Progenitor cell of endocrine pancreas (in vitro differentiated cells): ENCODE results near the gene CARMIL3. TPM values are rescaled to one million over a fixed set of nuclear protein-coding genes. Genes with fewer than 3 reads are reported as not detected.
"Not testable (repeated sequence)": the region's sequence is repeated elsewhere in the genome, so short reads cannot be mapped to it uniquely, and the experiment has no call there.

Source experiments
- DNase-seq: peaks from one replicate; pipeline ENCODE4 v3.0.0; 2021; ENCODE audit warnings: low spot score; ENCODE audit not compliant: unreplicated experiment
- H3K27ac Mint-ChIP-seq: 2 replicates; pipeline ENCODE4 v1.8.0; 2021; ENCODE audit warnings: mild to moderate bottlenecking, moderate library complexity, mixed read lengths
- H3K27me3 Mint-ChIP-seq: 2 replicates; pipeline ENCODE4 v1.8.0; 2021; ENCODE audit warnings: mixed read lengths
- H3K36me3 Mint-ChIP-seq: 2 replicates; pipeline ENCODE4 v1.8.0; 2022; ENCODE audit warnings: mixed read lengths; ENCODE audit not compliant: insufficient read depth
- H3K4me1 Mint-ChIP-seq: 2 replicates; pipeline ENCODE4 v1.8.0; 2021; ENCODE audit warnings: low read depth, mixed read lengths
- H3K4me3 Mint-ChIP-seq: 2 replicates; pipeline ENCODE4 v1.8.0; 2021; ENCODE audit warnings: low read depth, mild to moderate bottlenecking, moderate library complexity, mixed read lengths
- H3K9me3 Mint-ChIP-seq: 2 replicates; pipeline ENCODE4 v1.8.0; 2021; ENCODE audit warnings: low read depth, mixed read lengths
- total RNA-seq: library from RNA; stranded (reverse); gene quantifications from 2 replicates; pipeline ENCODE4 v1.2.1, GENCODE V29; 2021
- TF ChIP-seq, protein P1 (sequence below): fragments of 200-600 bp; sonication (generic); IDR thresholded peaks from one replicate; pipeline ENCODE4 v1.5.0; 2021; ENCODE audit warnings: antibody characterized with exemption, mild to moderate bottlenecking; ENCODE audit not compliant: unreplicated experiment

Gene CARMIL3
- total RNA-seq, 1 donor from 2014 or later = 4.9 TPM

DNA sequence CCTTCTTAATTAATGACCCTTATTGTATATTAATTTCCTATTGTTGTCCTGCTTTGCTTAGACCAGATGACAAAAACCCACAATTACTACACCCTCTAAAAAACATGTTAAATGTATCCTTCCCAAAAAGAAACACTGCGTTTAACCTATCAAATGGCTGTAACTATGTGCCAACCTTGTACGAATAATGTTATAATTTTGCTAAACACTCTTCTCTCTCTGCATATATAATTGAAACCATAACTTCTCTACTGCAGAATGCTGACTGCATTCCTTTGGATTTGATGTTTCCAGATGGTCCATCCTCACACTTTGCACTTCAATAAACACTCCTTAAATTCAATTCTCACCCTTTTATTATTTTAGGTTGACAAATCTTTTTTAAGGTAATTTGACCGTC lies 31.3 kb upstream of the CARMIL3 start:
- H3K27me3 Mint-ChIP-seq, H3K36me3 Mint-ChIP-seq, H3K4me3 Mint-ChIP-seq, H3K4me1 Mint-ChIP-seq, H3K27ac Mint-ChIP-seq, DNase-seq: not testable (repeated sequence)
- H3K9me3 Mint-ChIP-seq = peaks cover 46% of the 10 kb centered on the region

DNA sequence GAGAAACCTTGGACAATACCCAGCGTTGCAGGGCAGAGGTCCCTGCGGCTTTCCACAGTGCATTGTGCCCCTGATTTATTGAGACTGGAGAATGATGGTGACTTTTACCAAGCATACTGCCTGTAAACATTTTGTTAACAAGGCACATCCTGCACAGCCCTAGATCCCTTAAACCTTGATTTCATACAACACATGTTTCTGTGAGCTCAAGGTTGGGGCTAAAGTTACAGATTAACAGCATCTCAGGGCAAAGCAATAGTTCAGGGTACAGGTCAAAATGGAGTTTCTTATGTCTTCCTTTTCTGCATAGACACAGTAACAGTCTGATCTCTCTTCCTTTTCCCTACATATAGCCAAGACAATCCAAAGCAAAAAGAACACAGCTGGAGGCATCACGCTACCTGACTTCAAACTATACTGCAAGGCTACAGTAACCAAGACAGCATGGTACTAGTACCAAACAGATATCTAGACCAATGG lies 26.8 kb upstream of the CARMIL3 start:
- H3K27me3 Mint-ChIP-seq, H3K4me1 Mint-ChIP-seq, H3K27ac Mint-ChIP-seq, H3K36me3 Mint-ChIP-seq, DNase-seq, H3K4me3 Mint-ChIP-seq: not testable (repeated sequence)
- H3K9me3 Mint-ChIP-seq = peaks cover 43% of the 10 kb centered on the region

DNA sequence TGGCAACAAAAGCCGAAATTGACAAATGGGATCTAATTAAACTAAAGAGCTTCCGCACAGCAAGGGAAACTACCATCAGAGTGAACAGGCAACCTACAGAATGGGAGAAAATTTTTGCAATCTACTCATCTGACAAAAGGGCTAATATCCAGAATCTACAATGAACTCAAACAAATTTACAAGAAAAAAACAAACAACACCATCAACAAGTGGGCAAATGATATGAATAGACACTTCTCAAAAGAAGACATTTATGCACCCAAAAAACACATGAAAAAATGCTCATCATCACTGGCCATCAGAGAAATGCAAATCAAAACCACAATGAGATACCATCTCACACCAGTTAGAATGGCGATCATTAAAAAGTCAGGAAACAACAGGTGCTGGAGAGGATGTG lies 22.1 kb upstream of the CARMIL3 start:
- H3K36me3 Mint-ChIP-seq, H3K27ac Mint-ChIP-seq, H3K27me3 Mint-ChIP-seq, H3K4me3 Mint-ChIP-seq, H3K4me1 Mint-ChIP-seq, DNase-seq: not testable (repeated sequence)
- peaks cover 37% of the 10 kb centered on the region for H3K9me3 Mint-ChIP-seq

DNA sequence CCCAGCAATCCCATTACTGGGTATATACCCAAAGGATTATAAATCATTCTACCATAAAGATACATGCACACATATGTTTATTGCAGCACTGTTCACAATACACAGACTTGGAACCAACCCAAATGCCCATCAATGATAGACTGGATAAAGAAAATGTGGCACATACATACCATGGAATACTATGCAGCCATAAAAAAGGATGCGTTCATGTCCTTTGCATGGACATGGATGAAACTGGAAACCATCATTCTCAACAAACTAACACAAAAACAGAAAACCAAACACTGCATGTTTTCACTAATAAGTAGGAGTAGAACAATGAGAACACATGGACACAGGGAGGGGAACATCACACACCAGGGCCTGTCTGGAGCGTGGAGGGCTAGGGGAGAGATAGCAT lies 20.5 kb upstream of the CARMIL3 start:
- not testable (repeated sequence) for H3K27me3 Mint-ChIP-seq, H3K27ac Mint-ChIP-seq, H3K4me3 Mint-ChIP-seq, H3K4me1 Mint-ChIP-seq, H3K36me3 Mint-ChIP-seq, DNase-seq
- H3K9me3 Mint-ChIP-seq = peaks cover 27% of the 10 kb centered on the region

DNA sequence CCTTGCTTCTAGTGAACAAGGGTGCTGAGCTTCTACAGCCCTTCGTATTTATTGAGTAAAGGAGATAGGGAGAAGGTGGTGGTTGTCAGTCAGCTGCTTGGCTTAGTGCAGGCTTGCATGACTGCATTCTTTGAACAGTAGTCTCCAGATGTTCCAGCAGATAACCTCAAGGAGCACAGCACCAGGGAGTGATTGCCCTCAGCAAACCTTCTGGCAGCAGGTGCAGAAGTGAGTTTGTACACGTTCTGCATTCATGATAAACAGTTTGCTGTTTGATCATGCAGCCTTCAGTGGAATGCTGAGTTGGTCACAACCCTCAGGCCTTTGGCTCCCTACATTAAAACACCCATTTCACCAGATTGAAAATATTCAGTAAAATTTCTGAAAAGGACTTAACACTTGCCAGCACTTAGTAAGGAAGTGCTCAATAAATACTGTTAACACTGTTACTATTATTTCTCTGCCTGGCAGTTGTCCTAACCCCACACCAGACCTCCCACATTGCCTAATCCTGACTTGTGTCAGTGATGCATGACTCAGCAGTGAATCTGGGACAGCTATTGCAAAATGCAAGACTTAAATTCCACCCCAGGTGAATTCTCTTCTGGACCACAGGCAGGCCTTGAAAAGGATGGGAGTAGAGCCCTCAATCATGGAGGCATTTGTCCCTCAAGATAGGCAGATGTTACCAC lies 18.9 kb upstream of the CARMIL3 start:
- no peak for DNase-seq
- Mint-ChIP-seq H3K4me3 (no peak overlapping the region), H3K9me3 (peaks cover 14% of the 10 kb centered on the region), H3K27me3 (no peaks in the 10 kb centered on the region), H3K4me1 (peaks cover 4% of the 10 kb centered on the region), H3K36me3 (no peaks in the 10 kb centered on the region), H3K27ac (no peak overlapping the region)
- TF ChIP-seq, protein P1, sequence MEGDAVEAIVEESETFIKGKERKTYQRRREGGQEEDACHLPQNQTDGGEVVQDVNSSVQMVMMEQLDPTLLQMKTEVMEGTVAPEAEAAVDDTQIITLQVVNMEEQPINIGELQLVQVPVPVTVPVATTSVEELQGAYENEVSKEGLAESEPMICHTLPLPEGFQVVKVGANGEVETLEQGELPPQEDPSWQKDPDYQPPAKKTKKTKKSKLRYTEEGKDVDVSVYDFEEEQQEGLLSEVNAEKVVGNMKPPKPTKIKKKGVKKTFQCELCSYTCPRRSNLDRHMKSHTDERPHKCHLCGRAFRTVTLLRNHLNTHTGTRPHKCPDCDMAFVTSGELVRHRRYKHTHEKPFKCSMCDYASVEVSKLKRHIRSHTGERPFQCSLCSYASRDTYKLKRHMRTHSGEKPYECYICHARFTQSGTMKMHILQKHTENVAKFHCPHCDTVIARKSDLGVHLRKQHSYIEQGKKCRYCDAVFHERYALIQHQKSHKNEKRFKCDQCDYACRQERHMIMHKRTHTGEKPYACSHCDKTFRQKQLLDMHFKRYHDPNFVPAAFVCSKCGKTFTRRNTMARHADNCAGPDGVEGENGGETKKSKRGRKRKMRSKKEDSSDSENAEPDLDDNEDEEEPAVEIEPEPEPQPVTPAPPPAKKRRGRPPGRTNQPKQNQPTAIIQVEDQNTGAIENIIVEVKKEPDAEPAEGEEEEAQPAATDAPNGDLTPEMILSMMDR = no peak

DNA sequence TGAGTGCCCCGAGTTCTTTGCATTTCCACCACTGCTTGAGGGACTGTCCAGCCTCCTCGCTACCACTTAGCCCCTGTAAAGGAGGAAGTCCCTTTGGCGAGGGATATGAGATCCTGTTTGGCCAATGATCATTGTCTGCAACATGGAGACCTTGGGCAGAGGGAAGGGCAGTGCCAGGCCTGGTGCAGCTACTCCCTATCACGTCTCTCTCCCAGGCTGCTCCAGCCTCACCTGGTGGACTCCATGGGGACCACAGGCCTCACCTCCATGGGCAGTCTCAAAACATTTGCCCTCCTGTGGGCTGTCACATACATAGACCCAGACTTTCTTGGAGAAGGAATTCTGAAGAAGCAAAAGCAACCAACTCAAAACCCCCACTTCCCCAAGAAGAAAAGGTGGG lies 16.0 kb upstream of the CARMIL3 start:
- peak overlapping the region; percentile 93 for H3K4me3 Mint-ChIP-seq
- not testable (repeated sequence) for H3K4me1 Mint-ChIP-seq, H3K27me3 Mint-ChIP-seq, DNase-seq, H3K9me3 Mint-ChIP-seq, H3K36me3 Mint-ChIP-seq
- TF ChIP-seq, protein P1 = peak; percentile 22
- H3K27ac Mint-ChIP-seq = peak overlapping the region; percentile 77

DNA sequence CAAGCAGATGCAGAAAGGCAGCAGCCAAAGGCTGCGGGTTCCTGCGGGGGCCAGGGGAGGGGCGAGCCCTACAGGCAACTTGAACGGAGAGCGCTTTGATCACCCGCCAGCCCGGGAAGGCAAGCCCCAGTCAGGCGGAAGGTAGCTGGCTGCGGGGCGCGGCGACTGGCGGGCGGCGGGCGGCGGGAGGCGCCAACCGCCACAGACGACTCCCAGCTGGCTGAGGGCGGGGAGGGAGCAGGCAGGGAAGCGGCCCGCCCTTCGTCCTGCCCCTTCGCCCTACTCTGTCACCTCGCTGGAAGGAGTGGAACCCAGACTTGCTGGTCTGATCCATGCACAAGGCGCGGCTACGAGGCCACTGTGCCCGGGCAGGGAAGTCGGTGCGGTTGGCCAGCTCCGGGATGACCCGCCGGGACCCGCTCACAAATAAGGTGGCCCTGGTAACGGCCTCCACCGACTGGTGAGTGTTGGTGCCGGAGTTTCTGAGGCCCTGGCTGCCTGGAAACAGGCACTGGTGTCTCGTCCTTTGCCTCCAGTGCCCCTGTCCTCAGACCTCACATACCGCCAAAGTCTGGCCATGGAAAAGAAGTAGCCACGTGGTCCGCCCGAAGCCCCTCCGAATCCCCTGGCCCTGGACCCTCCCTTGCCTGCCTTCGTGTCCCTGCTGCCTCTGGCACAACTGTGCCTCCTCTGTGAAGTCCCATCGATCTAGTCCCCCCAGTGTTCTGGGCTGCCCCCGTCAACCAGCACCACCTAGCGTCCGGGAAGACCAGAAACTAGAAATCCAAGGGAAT lies 15.4 kb upstream of the CARMIL3 start:
- peak; percentile 56 for DNase-seq
- H3K4me3 Mint-ChIP-seq = peak overlapping the region; percentile 93
- H3K27me3 Mint-ChIP-seq = no peaks in the 10 kb centered on the region
- H3K36me3 Mint-ChIP-seq = no peaks in the 10 kb centered on the region
- H3K4me1 Mint-ChIP-seq = peaks cover 4% of the 10 kb centered on the region
- peaks cover 1% of the 10 kb centered on the region for H3K9me3 Mint-ChIP-seq
- TF ChIP-seq, protein P1 = peak; percentile 76
- H3K27ac Mint-ChIP-seq = peak overlapping the region; percentile 92

DNA sequence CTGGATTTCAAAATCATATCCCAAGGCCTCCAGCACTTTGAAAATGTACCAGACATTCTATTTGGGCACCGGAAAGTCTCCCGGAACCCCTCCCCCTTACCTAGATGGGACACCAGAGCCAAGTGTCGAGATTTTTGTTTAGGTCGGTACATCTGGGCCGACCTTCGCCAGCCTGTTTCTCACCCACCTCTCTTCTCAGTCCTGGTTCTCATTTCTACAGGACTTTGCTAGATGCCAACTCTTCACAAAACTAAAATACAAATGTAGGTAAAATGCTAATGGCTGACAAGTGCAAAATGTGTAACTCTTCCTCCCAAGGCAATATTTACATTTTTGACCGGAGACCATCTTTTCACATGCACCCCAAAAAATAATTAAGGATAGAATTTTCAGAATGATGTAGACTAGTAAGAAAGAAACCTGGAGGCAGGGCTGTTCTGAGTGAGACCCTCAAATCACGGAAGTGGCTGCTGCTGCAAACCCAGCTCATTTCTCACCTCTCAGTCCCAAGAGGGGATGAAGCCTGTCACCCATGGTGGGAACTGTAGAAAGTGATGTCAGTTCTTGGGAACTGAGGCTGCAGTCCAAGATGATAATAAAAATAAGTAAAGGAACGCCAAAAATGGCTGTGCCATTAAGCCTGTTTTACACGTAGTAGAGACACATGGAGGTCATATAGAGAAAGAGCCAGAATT lies 14.7 kb upstream of the CARMIL3 start:
- not testable (repeated sequence) for H3K36me3 Mint-ChIP-seq, H3K27me3 Mint-ChIP-seq
- peak overlapping the region; percentile 92 for H3K27ac Mint-ChIP-seq

More for the DNA sequence above, 14.7 kb upstream of the CARMIL3 start:
- H3K9me3 Mint-ChIP-seq, H3K4me1 Mint-ChIP-seq, DNase-seq: not testable (repeated sequence)
- peak overlapping the region; percentile 93 for H3K4me3 Mint-ChIP-seq
